ENCODE results near the gene IPPK.

DNA sequence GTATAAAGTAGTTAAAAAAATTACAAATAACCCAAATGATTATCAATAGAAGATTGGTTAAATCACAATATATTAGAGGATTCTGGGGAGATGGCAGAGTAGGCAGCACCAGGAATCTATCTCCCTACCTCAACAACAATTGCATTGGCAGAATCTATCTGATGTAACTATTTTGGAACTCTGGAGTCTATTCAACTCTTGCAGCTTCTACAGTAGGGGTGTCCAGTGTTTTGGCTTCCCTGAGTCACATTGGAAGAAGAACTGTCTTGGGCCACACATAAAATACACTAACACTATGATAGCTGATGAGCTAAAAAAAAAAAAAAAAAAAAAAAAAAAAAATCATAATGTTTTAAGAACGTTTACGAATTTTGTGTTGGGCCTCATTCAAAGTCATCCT, 104.9 kb downstream of the IPPK start:
- TF ChIP-seq CTCF (IDR thresholded peaks at IDR 0.05) (no peak), POLR2A (IDR thresholded peaks at IDR 0.05) (no peak)

All from testis (tissue), 2 donors.